ENCODE measurements around the gene C1orf159. TPM values are rescaled to one million over a fixed set of nuclear protein-coding genes. Genes with fewer than 3 reads are reported as not detected.

Gene C1orf159
- polyA plus RNA-seq, 3 donors: 3.0 to 18.8 (median 3.3) TPM

DNA sequence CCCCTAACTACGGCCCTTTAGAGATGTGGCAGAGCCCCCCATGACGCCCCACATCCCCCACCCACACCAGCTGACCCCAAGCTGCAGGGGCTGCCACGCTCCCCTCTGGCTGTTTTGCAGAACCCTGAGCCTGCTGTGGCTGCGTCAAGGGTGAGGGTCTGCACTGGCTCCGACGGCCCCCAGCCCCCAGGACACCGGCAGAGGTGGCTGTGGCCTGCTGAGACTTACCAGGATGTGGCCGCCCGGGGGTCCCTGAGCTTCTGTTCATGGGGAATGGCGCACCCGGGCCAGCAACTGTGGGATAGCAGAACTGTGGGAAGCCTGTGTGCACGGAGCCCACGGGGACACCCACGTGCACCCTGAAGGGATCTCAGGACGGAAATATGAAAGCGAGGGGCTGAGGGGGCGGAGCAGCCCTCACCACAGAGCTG is 29.0 kb downstream of the C1orf159 start:
- Mint-ChIP-seq H3K36me3 (peaks cover 5 to 6% of the 10 kb centered on the region in 2 donors), H3K27ac (no peak overlapping the region), H3K4me1 (no peaks in the 10 kb centered on the region), H3K4me3 (no peak overlapping the region), H3K27me3 (ENCODE audit: low read depth in 3 of 3) (no peaks in the 10 kb centered on the region), H3K9me3 (peaks cover 0 to 3% (median 0%) of the 10 kb centered on the region in 7 donors)
- Histone ChIP-seq H3K9ac (ENCODE audit: insufficient read depth, low read length, poor library complexity, severe bottlenecking) (no peak overlapping the region), H3K79me2 (ENCODE audit: insufficient read depth, low read length) (no peaks in the 10 kb centered on the region), H3K4me2 (replicated peaks; ENCODE audit: extremely low read depth, low read length, poor library complexity, severe bottlenecking) (no peak overlapping the region), H3K9me3 (replicated peaks in 1 of 2; ENCODE audit: control insufficient read depth in 1 of 2, insufficient read depth in 1 of 2, low read length in 2 of 2) (no peaks in the 10 kb centered on the region), H3K27ac (ENCODE audit: low read depth in 1 of 2, low read length in 2 of 2) (no peak overlapping the region), H3K4me3 (replicated peaks in 1 of 3; ENCODE audit: low read depth in 2 of 3, low read length in 3 of 3) (no peak overlapping the region), H4K20me1 (ENCODE audit: insufficient read depth, low read length) (no peaks in the 10 kb centered on the region), H3K27me3 (ENCODE audit: control insufficient read depth in 2 of 2, insufficient read depth in 2 of 2, low read length in 2 of 2) (no peaks in the 10 kb centered on the region), H3K36me3 (replicated peaks in 1 of 2; ENCODE audit: control insufficient read depth in 1 of 2, insufficient read depth in 2 of 2, low read length in 2 of 2) (no peaks in the 10 kb centered on the region), H3K4me1 (ENCODE audit: control insufficient read depth in 1 of 2, insufficient read depth in 2 of 2, low read length in 2 of 2) (no peaks in the 10 kb centered on the region), H2AFZ (ENCODE audit: insufficient read depth, low read depth, low read length, poor library complexity, severe bottlenecking) (no peak overlapping the region)
- DNase-seq: no peak
- intact Hi-C loops (cut with micrococcal nuclease): no loop called here
- TF ChIP-seq, protein P1, sequence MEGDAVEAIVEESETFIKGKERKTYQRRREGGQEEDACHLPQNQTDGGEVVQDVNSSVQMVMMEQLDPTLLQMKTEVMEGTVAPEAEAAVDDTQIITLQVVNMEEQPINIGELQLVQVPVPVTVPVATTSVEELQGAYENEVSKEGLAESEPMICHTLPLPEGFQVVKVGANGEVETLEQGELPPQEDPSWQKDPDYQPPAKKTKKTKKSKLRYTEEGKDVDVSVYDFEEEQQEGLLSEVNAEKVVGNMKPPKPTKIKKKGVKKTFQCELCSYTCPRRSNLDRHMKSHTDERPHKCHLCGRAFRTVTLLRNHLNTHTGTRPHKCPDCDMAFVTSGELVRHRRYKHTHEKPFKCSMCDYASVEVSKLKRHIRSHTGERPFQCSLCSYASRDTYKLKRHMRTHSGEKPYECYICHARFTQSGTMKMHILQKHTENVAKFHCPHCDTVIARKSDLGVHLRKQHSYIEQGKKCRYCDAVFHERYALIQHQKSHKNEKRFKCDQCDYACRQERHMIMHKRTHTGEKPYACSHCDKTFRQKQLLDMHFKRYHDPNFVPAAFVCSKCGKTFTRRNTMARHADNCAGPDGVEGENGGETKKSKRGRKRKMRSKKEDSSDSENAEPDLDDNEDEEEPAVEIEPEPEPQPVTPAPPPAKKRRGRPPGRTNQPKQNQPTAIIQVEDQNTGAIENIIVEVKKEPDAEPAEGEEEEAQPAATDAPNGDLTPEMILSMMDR (IDR thresholded peaks at IDR 0.05): no peak
- WGBS (ENCODE audit: insufficient coverage): 94% methylated on average over 16 of the region's 17 CpGs

DNA sequence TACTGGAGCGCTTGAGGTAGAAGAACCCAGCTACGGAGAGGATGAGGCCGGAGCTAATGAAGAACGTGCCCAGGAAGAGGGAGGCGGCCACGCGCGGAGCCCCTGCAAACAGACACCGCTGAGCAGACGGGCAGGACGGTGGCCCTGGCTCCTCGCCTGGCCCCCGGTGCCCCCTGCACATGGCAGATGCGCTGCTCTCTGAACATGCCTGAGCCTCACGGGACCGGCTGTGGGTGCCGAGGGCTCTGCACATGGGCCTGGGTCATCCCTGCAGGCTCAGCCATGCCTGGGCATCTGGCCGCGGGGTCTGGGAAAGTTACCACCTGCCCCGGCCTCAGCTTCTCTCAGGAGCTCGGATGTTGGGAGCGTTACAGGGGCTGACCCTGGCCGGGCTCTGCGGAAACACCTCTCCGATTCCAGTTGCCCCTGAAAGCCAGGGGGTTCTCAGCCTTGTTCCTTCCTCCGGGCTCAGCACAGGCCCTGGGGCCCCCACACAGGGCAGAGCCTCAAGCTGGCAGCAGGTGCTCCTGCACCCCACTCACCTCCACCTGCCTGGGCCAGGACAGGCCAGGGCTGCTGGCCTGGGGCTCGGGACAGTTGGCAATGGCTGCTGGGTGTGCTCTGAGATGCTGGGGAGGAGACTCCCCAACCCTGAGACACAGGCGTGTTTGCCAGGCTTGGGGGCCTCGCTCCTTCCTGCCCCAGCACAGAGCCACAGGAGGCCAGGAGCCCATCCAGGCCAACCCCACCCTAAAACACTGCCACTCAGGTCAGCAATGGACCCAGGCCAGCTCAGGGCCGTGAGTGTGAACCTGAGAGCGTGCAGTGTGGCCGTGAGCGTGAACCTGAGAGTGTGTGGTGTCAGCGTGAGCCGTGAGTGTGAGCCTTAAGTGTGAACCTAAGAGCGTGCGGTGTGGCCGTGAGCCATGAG is 29.7 kb downstream of the C1orf159 start:
- H3K36me3 ChIP-seq (replicated peaks in 1 of 2; ENCODE audit: control insufficient read depth in 1 of 2, insufficient read depth in 2 of 2, low read length in 2 of 2): no peaks in the 10 kb centered on the region
- no peak for DNase-seq

More for the DNA sequence above, 29.7 kb downstream of the C1orf159 start:
- Histone ChIP-seq H3K4me3 (replicated peaks in 1 of 3; ENCODE audit: low read depth in 2 of 3, low read length in 3 of 3) (no peak overlapping the region), H3K27me3 (ENCODE audit: control insufficient read depth in 2 of 2, insufficient read depth in 2 of 2, low read length in 2 of 2) (no peaks in the 10 kb centered on the region), H3K4me1 (ENCODE audit: control insufficient read depth in 1 of 2, insufficient read depth in 2 of 2, low read length in 2 of 2) (no peaks in the 10 kb centered on the region), H3K9ac (ENCODE audit: insufficient read depth, low read length, poor library complexity, severe bottlenecking) (no peak overlapping the region), H3K27ac (ENCODE audit: low read depth in 1 of 2, low read length in 2 of 2) (no peak overlapping the region), H3K79me2 (ENCODE audit: insufficient read depth, low read length) (no peaks in the 10 kb centered on the region), H4K20me1 (ENCODE audit: insufficient read depth, low read length) (no peaks in the 10 kb centered on the region), H3K4me2 (replicated peaks; ENCODE audit: extremely low read depth, low read length, poor library complexity, severe bottlenecking) (no peak overlapping the region), H3K9me3 (replicated peaks in 1 of 2; ENCODE audit: control insufficient read depth in 1 of 2, insufficient read depth in 1 of 2, low read length in 2 of 2) (no peaks in the 10 kb centered on the region), H2AFZ (ENCODE audit: insufficient read depth, low read depth, low read length, poor library complexity, severe bottlenecking) (no peak overlapping the region)
- H3K9me3 Mint-ChIP-seq: no peaks in the 10 kb centered on the region
- H3K4me3 Mint-ChIP-seq: peak overlapping the region in 1 of 2 donors; percentile 24
- TF ChIP-seq, protein P1 (IDR thresholded peaks at IDR 0.05): no peak
- no peak overlapping the region for H3K27ac Mint-ChIP-seq
- H3K27me3 Mint-ChIP-seq (ENCODE audit: low read depth in 3 of 3): no peaks in the 10 kb centered on the region
- WGBS (ENCODE audit: insufficient coverage): 95% methylated on average over 34 of the region's 38 CpGs
- H3K4me1 Mint-ChIP-seq: no peaks in the 10 kb centered on the region
- intact Hi-C loops (cut with micrococcal nuclease): no loop called here
- H3K36me3 Mint-ChIP-seq: peaks cover 5 to 6% of the 10 kb centered on the region in 2 donors
